Loucy (cell line): ENCODE results near the gene KRT2.

Source experiments
- EZH2phosphoT487 ChIP-seq: fragments of 200-600 bp; IDR thresholded peaks from 2 replicates; pipeline ENCODE4 v1.6.1; 2018; ENCODE audit warnings: antibody characterized with exemption, mild to moderate bottlenecking, moderate library complexity, borderline replicate concordance
- TF ChIP-seq, protein P1 (sequence below): fragments of 200-600 bp; sonication (generic); conservative IDR thresholded peaks from 2 replicates; pipeline ENCODE4 v1.5.1; 2014; ENCODE audit warnings: mild to moderate bottlenecking, antibody characterized with exemption, low read length

DNA sequence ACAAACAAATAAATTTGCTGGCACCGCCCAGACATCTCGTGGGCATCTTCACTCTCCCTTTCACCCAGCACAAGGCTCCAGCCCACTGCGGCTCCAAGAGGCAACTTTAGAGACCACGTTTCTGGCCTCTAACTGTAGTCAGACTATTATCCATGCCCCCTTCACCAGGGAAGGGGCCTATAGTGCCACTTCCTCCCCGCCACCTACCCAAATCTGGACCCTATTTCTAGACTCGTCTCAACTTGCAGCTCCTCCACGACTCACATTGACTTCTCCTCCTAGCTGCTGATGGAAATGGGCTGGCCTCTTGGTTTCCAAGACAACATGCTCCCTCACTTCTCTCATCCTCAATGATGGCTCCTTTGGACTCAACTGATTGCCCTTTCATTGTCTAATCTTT, 15.9 kb upstream of the KRT2 start:
- TF ChIP-seq, protein P1, sequence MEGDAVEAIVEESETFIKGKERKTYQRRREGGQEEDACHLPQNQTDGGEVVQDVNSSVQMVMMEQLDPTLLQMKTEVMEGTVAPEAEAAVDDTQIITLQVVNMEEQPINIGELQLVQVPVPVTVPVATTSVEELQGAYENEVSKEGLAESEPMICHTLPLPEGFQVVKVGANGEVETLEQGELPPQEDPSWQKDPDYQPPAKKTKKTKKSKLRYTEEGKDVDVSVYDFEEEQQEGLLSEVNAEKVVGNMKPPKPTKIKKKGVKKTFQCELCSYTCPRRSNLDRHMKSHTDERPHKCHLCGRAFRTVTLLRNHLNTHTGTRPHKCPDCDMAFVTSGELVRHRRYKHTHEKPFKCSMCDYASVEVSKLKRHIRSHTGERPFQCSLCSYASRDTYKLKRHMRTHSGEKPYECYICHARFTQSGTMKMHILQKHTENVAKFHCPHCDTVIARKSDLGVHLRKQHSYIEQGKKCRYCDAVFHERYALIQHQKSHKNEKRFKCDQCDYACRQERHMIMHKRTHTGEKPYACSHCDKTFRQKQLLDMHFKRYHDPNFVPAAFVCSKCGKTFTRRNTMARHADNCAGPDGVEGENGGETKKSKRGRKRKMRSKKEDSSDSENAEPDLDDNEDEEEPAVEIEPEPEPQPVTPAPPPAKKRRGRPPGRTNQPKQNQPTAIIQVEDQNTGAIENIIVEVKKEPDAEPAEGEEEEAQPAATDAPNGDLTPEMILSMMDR, result no peak
- no peak for TF ChIP-seq EZH2phosphoT487
